ENCODE results near the gene TBC1D9.

Gene TBC1D9

GRCh38 chr4:140645614-140646412 lies 110.4 kb downstream of the TBC1D9 start:
- TF ChIP-seq CTCF (IDR thresholded peaks at IDR 0.05; ENCODE audit: low read length, missing control alignments): no peak
- no peak overlapping the region for H3K4me3 ChIP-seq (replicated peaks; ENCODE audit: low read depth, low read length)
- no peak for DNase-seq (ENCODE audit: low read depth)

GRCh38 chr4:140645196-140645595 lies 111.0 kb downstream of the TBC1D9 start:
- DNase-seq (ENCODE audit: low read depth): no peak
- H3K4me3 ChIP-seq (replicated peaks; ENCODE audit: low read depth, low read length): no peak overlapping the region
- no peak for TF ChIP-seq CTCF (IDR thresholded peaks at IDR 0.05; ENCODE audit: low read length, missing control alignments)

- no peak for TF ChIP-seq CTCF (IDR thresholded peaks at IDR 0.05; ENCODE audit: low read length, missing control alignments)
- DNase-seq (ENCODE audit: low read depth): no peak
- H3K4me3 ChIP-seq (replicated peaks; ENCODE audit: low read depth, low read length): no peak overlapping the region
Observed at GRCh38 chr4:140644470-140645185, 111.6 kb downstream of the TBC1D9 start.

GRCh38 chr4:140643571-140644055 lies 112.6 kb downstream of the TBC1D9 start:
- DNase-seq (ENCODE audit: low read depth): no peak
- no peak overlapping the region for H3K4me3 ChIP-seq (replicated peaks; ENCODE audit: low read depth, low read length)
- no peak for TF ChIP-seq CTCF (IDR thresholded peaks at IDR 0.05; ENCODE audit: low read length, missing control alignments)

GRCh38 chr4:140642674-140643437 lies 113.3 kb downstream of the TBC1D9 start:
- no peak for TF ChIP-seq CTCF (IDR thresholded peaks at IDR 0.05; ENCODE audit: low read length, missing control alignments)

GRCh38 chr4:140641789-140642439 lies 114.3 kb downstream of the TBC1D9 start:
- no peak for DNase-seq (ENCODE audit: low read depth)
- no peak overlapping the region for H3K4me3 ChIP-seq (replicated peaks; ENCODE audit: low read depth, low read length)
- TF ChIP-seq CTCF (IDR thresholded peaks at IDR 0.05; ENCODE audit: low read length, missing control alignments): no peak

More at GRCh38 chr4:140642674-140643437, 113.3 kb downstream of the TBC1D9 start:
- no peak for DNase-seq (ENCODE audit: low read depth)
- H3K4me3 ChIP-seq (replicated peaks; ENCODE audit: low read depth, low read length): no peak overlapping the region
